ENCODE data around the gene RNF126.

RNF126 gene

DNA sequence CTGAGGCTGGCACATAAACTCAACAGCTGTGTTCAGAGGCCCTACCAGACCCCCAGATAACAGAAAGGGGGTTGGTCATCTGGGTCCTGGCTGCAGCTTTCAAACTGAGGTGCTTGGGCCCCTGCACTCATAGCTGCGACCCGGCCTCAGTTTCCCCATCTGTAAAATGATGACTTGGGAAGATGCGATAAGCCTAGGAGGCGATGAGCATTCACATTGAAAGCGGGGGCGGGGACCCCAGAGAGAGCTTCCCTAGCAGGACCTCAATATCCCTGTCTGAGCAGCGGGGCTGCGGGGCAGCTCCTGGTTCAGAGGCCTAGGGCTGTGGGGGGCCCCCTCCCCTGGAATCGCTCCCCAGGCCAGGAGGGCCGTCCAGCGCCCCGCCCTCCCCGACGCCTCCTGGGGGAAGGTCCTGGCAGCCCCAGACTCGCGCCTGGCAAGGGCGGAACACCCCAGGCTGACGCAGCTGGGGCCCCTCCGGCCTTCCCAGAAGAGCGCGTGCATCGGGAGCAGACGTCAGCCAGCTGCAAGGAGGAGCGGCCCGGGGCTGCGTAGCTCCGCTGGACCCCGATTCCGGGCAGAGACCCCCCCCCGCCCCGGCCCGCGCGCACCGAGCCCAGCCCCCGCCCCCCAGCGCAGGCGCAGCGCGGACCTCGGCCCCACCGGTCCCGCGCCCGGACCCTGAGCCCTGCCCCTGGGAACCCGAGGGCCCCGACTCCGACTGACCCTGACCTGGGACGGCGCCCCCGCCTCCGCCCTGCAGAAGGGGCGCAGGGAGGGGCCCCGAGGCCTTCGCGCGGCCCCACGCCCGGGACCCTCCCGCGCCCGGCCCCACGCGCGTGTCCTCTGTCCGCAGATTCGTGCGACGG is 16.6 kb upstream of the RNF126 start:
- DNase-seq (ENCODE audit: extremely low spot score): no peak
- ChIA-PET CTCF (interaction anchor here (0.8 to 2.9 kb wide), 8 partner anchors 10 to 173 kb away, joined by 3 to 17 read pairs (median 3); partner anchors contain the start of gene RNF126), POLR2A (interaction anchor here (1.2 kb wide), 1 partner anchor 46 kb away, joined by 3 read pairs; no protein-coding TSS in a partner anchor)
- TF ChIP-seq, protein P1, sequence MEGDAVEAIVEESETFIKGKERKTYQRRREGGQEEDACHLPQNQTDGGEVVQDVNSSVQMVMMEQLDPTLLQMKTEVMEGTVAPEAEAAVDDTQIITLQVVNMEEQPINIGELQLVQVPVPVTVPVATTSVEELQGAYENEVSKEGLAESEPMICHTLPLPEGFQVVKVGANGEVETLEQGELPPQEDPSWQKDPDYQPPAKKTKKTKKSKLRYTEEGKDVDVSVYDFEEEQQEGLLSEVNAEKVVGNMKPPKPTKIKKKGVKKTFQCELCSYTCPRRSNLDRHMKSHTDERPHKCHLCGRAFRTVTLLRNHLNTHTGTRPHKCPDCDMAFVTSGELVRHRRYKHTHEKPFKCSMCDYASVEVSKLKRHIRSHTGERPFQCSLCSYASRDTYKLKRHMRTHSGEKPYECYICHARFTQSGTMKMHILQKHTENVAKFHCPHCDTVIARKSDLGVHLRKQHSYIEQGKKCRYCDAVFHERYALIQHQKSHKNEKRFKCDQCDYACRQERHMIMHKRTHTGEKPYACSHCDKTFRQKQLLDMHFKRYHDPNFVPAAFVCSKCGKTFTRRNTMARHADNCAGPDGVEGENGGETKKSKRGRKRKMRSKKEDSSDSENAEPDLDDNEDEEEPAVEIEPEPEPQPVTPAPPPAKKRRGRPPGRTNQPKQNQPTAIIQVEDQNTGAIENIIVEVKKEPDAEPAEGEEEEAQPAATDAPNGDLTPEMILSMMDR (IDR thresholded peaks at IDR 0.05; ENCODE audit: control extremely low read depth, extremely low read depth, low read depth, missing control alignments): no peak

DNA sequence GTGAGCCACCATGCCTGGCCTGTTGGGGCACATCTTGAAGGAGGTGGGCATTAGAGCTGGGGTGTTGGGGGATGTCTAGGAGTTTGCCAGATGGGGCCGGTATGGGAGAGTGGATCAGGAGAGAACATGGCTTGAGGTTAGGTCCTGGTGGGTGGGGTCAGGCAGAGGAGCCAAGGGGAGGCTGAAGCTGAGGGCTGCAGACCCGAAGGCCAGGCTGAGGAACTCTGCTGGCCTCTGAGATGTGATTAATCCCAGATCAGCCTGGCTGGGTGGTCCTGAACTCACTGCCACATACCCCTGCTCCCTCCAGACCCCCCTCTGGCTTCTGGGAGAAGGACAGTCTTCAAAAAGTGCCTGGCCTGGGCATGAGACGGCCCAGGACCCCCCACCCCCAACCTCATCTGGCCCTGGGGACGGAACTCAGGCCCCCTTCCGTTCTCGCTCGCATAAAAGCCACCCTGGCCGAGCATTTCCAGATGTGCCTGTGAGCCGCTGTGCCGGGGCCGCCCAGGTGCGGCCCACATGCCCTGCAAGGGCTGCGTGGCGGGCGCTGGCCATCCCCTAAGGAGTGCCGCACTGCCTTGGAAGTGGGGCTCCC is 15.9 kb upstream of the RNF126 start:
- ChIA-PET CTCF (interaction anchor here (1.2 to 2.9 kb wide), 6 partner anchors 9 to 173 kb away, joined by 3 to 17 read pairs (median 4); partner anchors contain the start of gene RNF126), POLR2A (no interaction called here)
- TF ChIP-seq, protein P1 (IDR thresholded peaks at IDR 0.05; ENCODE audit: control extremely low read depth, extremely low read depth, low read depth, missing control alignments): no peak
- DNase-seq (ENCODE audit: extremely low spot score): no peak

DNA sequence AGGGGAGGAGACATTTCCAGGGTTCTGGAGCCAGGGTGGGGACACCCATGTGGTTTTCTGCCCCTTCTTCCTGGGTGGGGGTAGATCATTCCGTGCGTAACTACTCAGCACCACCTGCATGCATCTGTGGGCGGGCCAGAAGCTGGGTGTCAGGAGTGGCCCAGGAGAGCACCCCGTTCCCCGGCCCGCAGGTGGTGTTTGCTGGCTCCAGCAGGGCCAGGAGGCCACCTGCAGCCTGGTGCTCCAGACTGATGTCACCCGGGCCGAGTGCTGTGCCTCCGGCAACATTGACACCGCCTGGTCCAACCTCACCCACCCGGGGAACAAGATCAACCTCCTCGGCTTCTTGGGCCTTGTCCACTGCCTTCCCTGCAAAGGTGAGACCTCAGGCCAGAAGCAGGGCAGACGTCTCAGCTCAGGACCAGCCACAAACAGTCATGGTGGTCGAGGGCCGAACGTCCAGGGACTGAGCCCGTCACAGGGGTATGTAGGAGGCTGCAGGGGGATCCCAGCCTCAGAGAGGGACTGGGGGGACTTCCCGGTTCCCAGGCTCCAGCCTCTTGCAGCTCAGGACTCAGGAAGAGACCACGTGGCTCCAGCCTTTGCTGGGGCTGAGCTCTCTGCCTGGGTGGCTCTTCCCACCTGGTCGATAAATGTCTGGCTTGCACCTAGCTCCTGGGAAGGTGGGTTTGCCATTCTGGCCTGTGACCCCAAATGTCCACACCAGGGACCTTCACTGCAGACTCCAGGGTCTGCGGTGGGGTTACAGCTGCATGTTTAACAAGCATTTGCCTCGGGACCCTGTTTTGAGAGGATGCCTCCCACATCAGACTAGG is 14.8 kb upstream of the RNF126 start:
- TF ChIP-seq, protein P1 (IDR thresholded peaks at IDR 0.05; ENCODE audit: control extremely low read depth, extremely low read depth, low read depth, missing control alignments): no peak
- no peak for DNase-seq (ENCODE audit: extremely low spot score)
- ChIA-PET CTCF (interaction anchor here (0.9 to 2.9 kb wide), 5 partner anchors 9 to 172 kb away, joined by 3 to 9 read pairs (median 3); partner anchors contain the start of gene RNF126), POLR2A (interaction anchor here (0.6 kb wide), 1 partner anchor 23 kb away, joined by 3 read pairs; no protein-coding TSS in a partner anchor)

DNA sequence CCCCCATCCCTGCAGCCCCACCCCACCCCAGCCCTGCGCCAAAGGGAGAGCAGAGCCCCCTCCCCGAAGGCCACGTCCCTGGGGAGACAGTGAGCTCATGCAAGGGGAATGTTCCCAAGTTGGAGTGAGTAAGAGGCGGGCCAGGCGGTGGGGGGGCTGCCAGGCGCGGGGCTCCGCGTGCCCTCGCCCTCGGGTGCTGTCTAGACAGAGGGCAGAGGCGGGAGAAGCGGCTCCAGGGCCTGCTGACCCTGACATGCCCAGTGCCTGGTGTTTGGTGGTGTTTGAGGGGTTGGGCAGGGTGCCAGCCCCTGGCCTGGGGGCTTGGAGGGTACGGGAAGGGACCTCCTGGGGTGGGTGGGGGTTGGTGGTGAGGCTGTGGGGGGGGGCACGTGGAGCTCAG is 14.2 kb upstream of the RNF126 start:
- ChIA-PET POLR2A (interaction anchor here (0.6 kb wide), 1 partner anchor 22 kb away, joined by 3 read pairs; no protein-coding TSS in a partner anchor), CTCF (interaction anchor here (1.0 to 2.9 kb wide), 3 partner anchors 10 to 57 kb away, joined by 3 to 9 read pairs (median 4); partner anchors contain the start of gene RNF126)
- TF ChIP-seq, protein P1 (IDR thresholded peaks at IDR 0.05; ENCODE audit: control extremely low read depth, extremely low read depth, low read depth, missing control alignments): no peak
- DNase-seq (ENCODE audit: extremely low spot score): no peak

DNA sequence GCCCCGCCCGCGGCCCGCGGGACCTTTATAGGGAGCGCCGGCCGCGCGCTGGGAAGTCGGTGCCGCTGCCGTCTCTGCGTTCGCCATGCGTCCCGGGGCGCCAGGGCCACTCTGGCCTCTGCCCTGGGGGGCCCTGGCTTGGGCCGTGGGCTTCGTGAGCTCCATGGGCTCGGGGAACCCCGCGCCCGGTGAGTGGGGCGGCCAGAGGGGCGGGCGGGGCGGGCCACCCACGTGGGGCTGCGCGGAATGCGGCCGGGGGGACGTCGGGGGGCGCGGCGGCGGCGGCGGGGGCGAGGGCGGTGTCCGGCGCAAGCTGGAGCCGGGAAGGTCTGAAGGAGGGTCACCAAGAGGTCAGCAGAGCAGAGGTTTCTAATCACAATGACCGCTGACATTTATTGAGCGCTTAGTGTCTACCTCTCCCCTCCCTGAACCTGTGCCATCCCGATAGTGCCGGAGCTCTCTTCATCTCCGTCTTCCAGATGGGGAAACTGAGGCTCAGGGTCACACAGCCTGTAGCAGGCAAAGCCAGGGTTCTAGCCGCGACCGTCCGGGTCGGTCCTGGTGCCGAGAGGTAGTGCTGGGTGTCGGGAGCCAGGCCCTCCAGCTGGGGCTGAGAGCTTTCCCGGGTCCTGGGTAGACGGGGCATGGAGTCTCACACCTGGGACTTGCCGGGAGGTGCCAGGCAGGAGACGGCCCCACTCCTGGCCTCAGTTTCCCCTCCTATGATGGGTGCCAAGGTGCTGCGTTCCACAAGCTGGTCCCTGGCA is 13.5 kb upstream of the RNF126 start, which contains the start of gene FSTL3:
Gene FSTL3, plus strand, starts transcription at position 54 of the 767 bp plus-strand sequence. Its CDS starts 32 bp downstream, at position 86.
- no peak for DNase-seq (ENCODE audit: extremely low spot score)
- TF ChIP-seq, protein P1 (IDR thresholded peaks at IDR 0.05; ENCODE audit: control extremely low read depth, extremely low read depth, low read depth, missing control alignments): no peak
- ChIA-PET POLR2A (no interaction called here), CTCF (interaction anchor here (1.0 to 1.7 kb wide), 3 partner anchors 10 to 58 kb away, joined by 3 to 5 read pairs (median 4); partner anchors contain the start of gene RNF126)
